CD4-positive, alpha-beta T cell (primary cell): ENCODE measurements around the gene ARHGAP27. TPM values are rescaled to one million over a fixed set of nuclear protein-coding genes. Genes with fewer than 3 reads are reported as not detected.
A peak's percentile ranks its signal among the peaks of the same experiment; 100 is the strongest.

ENCODE experiments used
- ATAC-seq: fragments of 200-7000 bp; cut with Tn5 transposase; one replicate; pipeline ENCODE4 v1.10.0; 2022; ENCODE audit warnings: mild to moderate bottlenecking; ENCODE audit not compliant: poor library complexity
- CTCF ChIA-PET: fragments of 350-600 bp; sonication (Branson Sonifier 250); formaldehyde crosslinking; loops from one replicate; lab custom pipeline; 2021; ENCODE audit warnings: antibody characterized with exemption, inconsistent platforms; lab: Charles Lee
- POLR2A ChIA-PET: fragments of 350-600 bp; sonication (Branson Sonifier 250); formaldehyde crosslinking; loops from one replicate; lab custom pipeline; 2021; ENCODE audit warnings: antibody characterized with exemption, inconsistent platforms; lab: Charles Lee
- DNase-seq, 14 experiments: peaks; one replicate each; pipeline ENCODE4 v3.0.0-alpha.2; 2013 to 2020; ENCODE audit warnings: mixed read lengths in 2 of 14
- H3K27ac ChIP-seq, 2 donors: one replicate each; pipeline versions ENCODE4 v1.5.1 to v1.7.0; 2013; ENCODE audit warnings: low read length in 2 of 2, low read depth in 1 of 2, mild to moderate bottlenecking in 1 of 2
- H3K27me3 ChIP-seq, 2 experiments: 1 replicate in 1 of 2; 2 replicates in 1 of 2; pipeline versions ENCODE4 v1.6.1 to v1.7.0; 2013; ENCODE audit warnings: low read length in 2 of 2, control low read depth in 1 of 2, mild to moderate bottlenecking in 1 of 2, moderate library complexity in 1 of 2; ENCODE audit not compliant: insufficient read depth in 2 of 2, control insufficient read depth in 1 of 2
- H3K36me3 ChIP-seq: one replicate; pipeline ENCODE4 v1.6.1; 2013; ENCODE audit warnings: low read length, control low read depth; ENCODE audit not compliant: insufficient read depth
- H3K4me1 ChIP-seq: one replicate; pipeline ENCODE4 v1.6.1; 2013; ENCODE audit warnings: low read length, control low read depth; ENCODE audit not compliant: insufficient read depth
- H3K4me3 ChIP-seq: one replicate; pipeline ENCODE4 v1.5.1; 2013; ENCODE audit warnings: mild to moderate bottlenecking, low read length, moderate library complexity
- H3K9me3 ChIP-seq, 2 experiments: 1 replicate in 1 of 2; 2 replicates in 1 of 2; pipeline versions ENCODE4 v1.6.1 to v1.7.0; 2013; ENCODE audit warnings: low read length in 2 of 2, mild to moderate bottlenecking in 2 of 2, control low read depth in 1 of 2, moderate library complexity in 1 of 2; ENCODE audit not compliant: control insufficient read depth in 1 of 2, insufficient read depth in 1 of 2
- H3K27ac Mint-ChIP-seq: one replicate; pipeline ENCODE4 v1.8.0; 2020; ENCODE audit warnings: mixed read lengths
- H3K27me3 Mint-ChIP-seq: one replicate; pipeline ENCODE4 v1.8.0; 2021; ENCODE audit warnings: mixed read lengths
- H3K36me3 Mint-ChIP-seq: one replicate; pipeline ENCODE4 v1.8.0; 2021; ENCODE audit warnings: low read depth, mixed read lengths
- H3K4me1 Mint-ChIP-seq: one replicate; pipeline ENCODE4 v1.8.0; 2021; ENCODE audit warnings: low read depth, mixed read lengths
- H3K4me3 Mint-ChIP-seq: one replicate; pipeline ENCODE4 v1.8.0; 2020; ENCODE audit warnings: mild to moderate bottlenecking, mixed read lengths
- H3K9me3 Mint-ChIP-seq: one replicate; pipeline ENCODE4 v1.8.0; 2020; ENCODE audit warnings: mixed read lengths
- CTCF ChIP-seq: fragments of 200-600 bp; IDR thresholded peaks from one replicate; pipeline ENCODE4 v1.8.0; 2022; ENCODE audit warnings: antibody characterized with exemption, mild to moderate bottlenecking
- intact Hi-C, 2 experiments: fragments of 100-400 bp; cut with DNase I in 1 of 2; cut with micrococcal nuclease in 1 of 2; formaldehyde crosslinking; loops; one replicate each; pipeline versions ENCODE4 v1.15.1 to v1.9.0; 2023 to 2025; cut with DNase I, micrococcal nuclease
- total RNA-seq, 174 experiments: library from RNA in 2 of 174; stranded (reverse) in 2 of 174; gene quantifications; one replicate each; pipeline ENCODE4 v1.2.3 and lab custom pipeline; 2021 to 2026

Gene ARHGAP27
- total RNA-seq, 2 experiments from 2014 or later: 33.3 to 35.2 TPM

DNA sequence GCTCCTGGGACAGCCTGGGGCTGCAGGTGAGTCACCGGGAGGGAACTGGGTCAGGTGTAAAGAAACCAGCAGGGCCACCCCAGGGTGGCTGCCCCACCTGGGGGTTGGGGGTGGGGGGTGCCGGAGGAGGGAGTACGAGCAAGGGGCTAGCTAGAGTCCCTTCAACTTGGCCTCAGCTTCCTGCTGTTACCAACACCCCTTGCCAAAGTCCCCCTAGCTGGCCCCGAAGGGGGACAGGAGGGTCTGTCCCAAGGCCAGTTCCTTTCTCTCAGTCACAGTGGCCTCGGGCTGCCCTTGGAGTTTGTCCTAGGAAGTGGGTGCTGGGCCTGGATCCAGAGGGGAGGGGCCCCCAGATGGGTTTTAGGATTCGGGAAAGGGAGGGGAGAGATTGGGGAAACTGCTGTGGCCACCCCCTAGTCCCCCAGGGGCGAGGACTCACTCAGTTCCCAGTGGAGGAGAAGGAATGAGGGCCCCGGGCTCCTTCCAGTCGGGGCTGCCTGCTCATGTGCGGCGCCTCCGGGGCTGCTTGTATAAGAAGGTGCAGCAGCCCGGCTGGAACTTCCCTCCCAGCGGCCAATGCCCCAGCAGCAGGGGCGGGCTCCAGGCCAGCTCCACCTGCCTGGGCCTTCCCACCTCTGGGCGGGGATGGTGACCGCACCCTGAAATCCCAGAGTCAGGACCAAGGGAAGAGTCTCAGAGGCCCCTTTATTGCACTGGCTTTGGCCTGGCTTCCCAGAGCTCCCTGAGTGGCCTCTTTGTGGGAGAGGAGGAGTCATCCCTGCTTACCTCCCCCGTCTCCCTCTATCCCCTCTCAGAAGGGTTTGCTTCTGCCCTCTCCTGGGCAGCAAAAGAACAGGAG, 7.3 kb downstream of the ARHGAP27 start:
- no peaks in the 10 kb centered on the region for H3K27me3 ChIP-seq
- H3K9me3 ChIP-seq: no peaks in the 10 kb centered on the region
- ATAC-seq (no peak), DNase-seq (peak in 2 of 14 experiments; percentile 30)
- CTCF ChIA-PET: no interaction called here
- intact Hi-C loops: loop anchor here in 1 of 2 experiments (5.0 kb wide), 1 partner anchor 167 kb away; no protein-coding TSS in a partner anchor
- no peak overlapping the region for H3K4me3 ChIP-seq
- POLR2A ChIA-PET: no interaction called here
- Mint-ChIP-seq H3K36me3 (no peaks in the 10 kb centered on the region), H3K27me3 (no peaks in the 10 kb centered on the region), H3K4me3 (no peak overlapping the region), H3K27ac (no peak overlapping the region), H3K4me1 (peaks cover 12% of the 10 kb centered on the region), H3K9me3 (no peaks in the 10 kb centered on the region)
- TF ChIP-seq CTCF: no peak
- no peaks in the 10 kb centered on the region for H3K36me3 ChIP-seq
- peaks cover 18% of the 10 kb centered on the region for H3K4me1 ChIP-seq
- no peak overlapping the region for H3K27ac ChIP-seq

DNA sequence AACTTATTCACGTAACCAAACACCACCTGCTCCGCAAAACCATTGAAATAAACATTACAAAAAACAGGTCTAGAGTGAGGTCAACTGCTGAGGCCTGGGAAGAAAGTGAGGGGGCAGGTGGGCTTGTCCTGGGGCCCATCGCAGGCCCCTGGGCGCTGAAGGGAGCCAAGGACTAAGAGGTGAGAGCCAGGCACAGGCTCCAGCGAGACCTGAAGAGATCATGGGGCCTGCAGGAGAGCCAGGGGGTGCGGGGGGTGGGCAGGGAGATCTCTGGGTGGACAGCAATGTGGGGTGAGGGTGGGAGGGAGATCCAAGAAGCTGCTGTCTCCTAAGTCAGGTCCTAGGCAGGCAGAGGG, 7.9 kb downstream of the ARHGAP27 start:
- no peaks in the 10 kb centered on the region for H3K27me3 Mint-ChIP-seq
- H3K27me3 ChIP-seq: no peaks in the 10 kb centered on the region
- no peak for DNase-seq
- no peak for ATAC-seq
- ChIA-PET POLR2A (no interaction called here), CTCF (no interaction called here)
- no peak overlapping the region for H3K27ac ChIP-seq
- H3K4me1 Mint-ChIP-seq: peaks cover 12% of the 10 kb centered on the region
- no peak overlapping the region for H3K27ac Mint-ChIP-seq
- H3K9me3 ChIP-seq: no peaks in the 10 kb centered on the region
- no peak overlapping the region for H3K4me3 ChIP-seq
- no peak overlapping the region for H3K4me3 Mint-ChIP-seq
- intact Hi-C loops: loop anchor here in 1 of 2 experiments (5.0 kb wide), 1 partner anchor 168 kb away; no protein-coding TSS in a partner anchor
- peaks cover 18% of the 10 kb centered on the region for H3K4me1 ChIP-seq
- no peaks in the 10 kb centered on the region for H3K36me3 ChIP-seq
- TF ChIP-seq CTCF: no peak
- H3K9me3 Mint-ChIP-seq: no peaks in the 10 kb centered on the region
- H3K36me3 Mint-ChIP-seq: no peaks in the 10 kb centered on the region

DNA sequence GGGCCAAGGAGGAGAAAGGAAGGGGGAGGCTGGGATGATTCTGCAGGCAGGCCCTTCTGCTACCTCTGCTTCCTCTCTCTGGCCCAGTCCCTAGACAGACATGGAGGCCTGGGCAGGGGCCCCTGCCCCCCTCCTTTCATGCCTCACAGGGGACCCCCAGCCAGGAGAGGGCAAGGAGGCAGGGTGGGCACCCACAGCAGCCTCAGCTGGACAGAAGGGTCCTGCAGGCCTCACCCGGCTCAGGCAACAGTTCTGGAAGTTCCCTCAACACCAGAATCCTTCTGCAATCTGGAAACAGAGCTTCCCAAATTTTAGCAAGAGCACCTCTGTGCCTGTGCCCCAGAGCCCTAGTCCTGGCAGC, 8.7 kb downstream of the ARHGAP27 start:
- POLR2A ChIA-PET: no interaction called here
- H3K36me3 ChIP-seq: no peaks in the 10 kb centered on the region
- no peak for TF ChIP-seq CTCF

More for the DNA sequence above, 8.7 kb downstream of the ARHGAP27 start:
- Mint-ChIP-seq H3K4me1 (peaks cover 11% of the 10 kb centered on the region), H3K36me3 (no peaks in the 10 kb centered on the region), H3K27ac (no peak overlapping the region), H3K4me3 (no peak overlapping the region), H3K27me3 (no peaks in the 10 kb centered on the region), H3K9me3 (no peaks in the 10 kb centered on the region)
- H3K27me3 ChIP-seq: no peaks in the 10 kb centered on the region
- H3K4me1 ChIP-seq: peaks cover 15% of the 10 kb centered on the region
- DNase-seq: peak in 1 of 14 experiments; percentile 3
- no peak overlapping the region for H3K4me3 ChIP-seq
- ATAC-seq: no peak
- CTCF ChIA-PET: no interaction called here
- intact Hi-C loops: no loop called here
- H3K9me3 ChIP-seq: no peaks in the 10 kb centered on the region
- H3K27ac ChIP-seq: no peak overlapping the region
